RPMI7951 (cell line): ENCODE data around the gene XPR1. TPM values are rescaled to one million over a fixed set of nuclear protein-coding genes. Genes with fewer than 3 reads are reported as not detected.
"Not testable (repeated sequence)": the region's sequence is repeated elsewhere in the genome, so short reads cannot be mapped to it uniquely, and the experiment has no call there.

Experiments used
- DNase-seq: peaks from one replicate; pipeline ENCODE4 v3.0.0-alpha.2; 2012; ENCODE audit warnings: low read depth
- total RNA-seq: library from RNA; depleted of rRNA; stranded (reverse); fragments of >200 nt; shearing (Covaris generic); gene quantifications from 2 replicates; pipeline ENCODE4 v1.2.3, GENCODE V29; 2014

XPR1 gene
- total RNA-seq, 1 experiment from 2014 or later: 20.3 TPM

DNA sequence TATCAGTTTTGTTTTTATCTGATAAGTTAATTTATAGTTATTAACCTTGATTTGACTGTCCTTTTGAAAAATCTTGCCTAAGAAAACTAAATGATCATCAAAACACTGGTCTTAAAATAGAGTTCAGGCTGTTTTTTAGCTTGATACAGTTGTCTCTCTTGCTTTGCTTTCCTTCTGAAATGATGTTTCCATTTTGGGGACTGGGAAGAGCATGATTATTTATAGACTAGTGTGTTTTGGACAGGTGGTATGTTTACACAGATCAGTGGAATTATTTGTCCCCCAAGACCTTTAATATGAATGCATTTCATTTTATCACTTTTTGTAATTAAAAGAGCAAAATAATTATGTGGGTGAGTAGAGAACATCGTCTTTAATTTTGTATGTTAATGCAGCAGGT is 90.8 kb downstream of the XPR1 start:
- no peak for DNase-seq

- no peak for DNase-seq
Measured at GRCh38 chr1:180724055-180724454, 92.2 kb downstream of the XPR1 start.

GRCh38 chr1:180726024-180726423 is 94.2 kb downstream of the XPR1 start:
- not testable (repeated sequence) for DNase-seq

GRCh38 chr1:180727751-180728150 is 95.9 kb downstream of the XPR1 start:
- not testable (repeated sequence) for DNase-seq

DNA sequence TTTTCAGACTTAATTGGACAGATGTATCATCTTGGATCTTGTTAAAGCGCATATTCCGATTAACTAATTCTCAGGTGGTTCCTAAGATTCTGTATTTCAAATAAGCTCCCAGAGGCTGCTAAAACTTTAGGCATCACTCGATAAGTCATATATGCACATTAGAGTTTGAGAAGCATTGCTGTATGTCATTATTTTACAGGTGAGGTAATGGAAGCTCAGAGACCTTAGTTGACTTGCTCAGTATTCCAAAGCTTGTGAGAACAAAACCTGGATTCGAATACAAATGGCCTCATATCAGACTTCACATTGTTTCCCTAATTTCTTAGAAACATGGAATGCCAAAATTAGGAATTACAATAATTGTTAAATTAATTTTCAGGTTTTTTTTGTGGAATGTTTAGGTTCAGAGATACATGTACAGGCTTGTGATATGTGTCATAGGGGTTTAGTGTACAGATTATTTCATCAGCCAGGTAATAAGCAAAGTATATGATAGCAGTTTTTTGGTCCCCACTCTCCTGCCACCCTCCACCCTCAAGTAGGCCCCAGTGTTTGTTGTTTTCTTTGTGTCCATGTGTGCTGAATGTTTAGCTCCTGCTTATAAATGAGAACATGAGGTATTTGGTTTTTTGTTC is 96.8 kb downstream of the XPR1 start:
- no peak for DNase-seq

DNA sequence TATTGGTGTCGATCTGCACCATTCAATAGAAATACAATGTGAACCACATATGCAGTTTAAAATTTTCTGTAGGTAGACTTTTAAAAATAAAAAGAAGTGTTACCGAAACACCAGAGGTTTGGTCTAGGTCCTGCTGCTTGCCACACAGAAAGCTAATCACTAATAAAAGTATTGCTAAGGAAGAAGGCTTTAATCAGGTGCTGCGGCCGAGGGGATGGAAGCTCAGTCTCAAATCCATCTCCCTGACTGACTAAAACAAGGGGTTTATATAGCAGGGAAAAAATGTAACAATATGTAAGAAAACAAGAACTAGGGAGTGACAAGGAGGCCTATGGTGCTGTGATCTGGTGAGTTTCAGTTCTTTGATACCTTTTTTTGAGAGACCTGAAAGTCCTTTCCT is 99.3 kb downstream of the XPR1 start:
- DNase-seq: no peak

DNA sequence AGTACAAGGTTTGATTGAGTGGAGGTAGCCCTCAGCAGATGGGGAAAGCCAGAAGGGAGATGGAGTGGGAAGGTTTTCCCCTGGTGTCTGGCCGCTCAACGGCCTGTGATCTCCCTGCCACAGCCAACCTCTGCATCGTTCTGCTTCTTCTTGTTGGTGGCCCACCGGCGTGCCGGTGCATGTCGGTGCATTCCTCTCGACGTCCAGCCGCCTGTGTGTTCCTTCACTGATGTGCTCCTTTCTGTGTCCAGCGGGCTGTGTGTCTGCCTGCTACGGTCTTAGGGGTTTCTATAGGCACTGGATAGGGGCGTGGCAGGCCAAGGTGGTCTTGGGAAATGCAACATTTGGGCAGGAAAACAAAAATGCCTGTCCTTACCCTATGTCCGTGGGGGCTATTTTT is 101.0 kb downstream of the XPR1 start:
- DNase-seq: no peak

GRCh38 chr1:180734366-180734765 is 102.5 kb downstream of the XPR1 start:
- no peak for DNase-seq

- DNase-seq: no peak
Measured at GRCh38 chr1:180742663-180743062, 110.8 kb downstream of the XPR1 start.

GRCh38 chr1:180743868-180744267 is 112.0 kb downstream of the XPR1 start:
- no peak for DNase-seq

DNA sequence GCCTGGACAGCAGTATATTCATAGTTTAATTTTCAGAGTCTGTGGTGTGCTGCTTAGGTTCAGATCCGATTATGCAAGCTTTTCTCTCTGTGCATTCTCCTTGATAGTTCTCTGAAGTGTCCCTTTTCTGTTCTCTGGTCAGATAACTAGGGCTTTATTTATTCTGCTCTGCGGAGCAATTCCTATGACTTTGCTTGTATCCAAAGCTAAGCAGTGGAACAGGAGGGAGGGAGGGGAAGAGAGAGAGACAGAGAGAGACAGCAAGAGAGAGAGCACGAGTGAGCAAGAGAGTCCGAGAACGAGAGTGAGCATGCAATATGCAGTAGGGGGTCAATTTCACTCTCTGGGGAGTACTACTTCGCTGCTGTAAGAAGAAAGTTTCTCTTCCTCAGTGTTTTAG is 113.3 kb downstream of the XPR1 start:
- no peak for DNase-seq

DNA sequence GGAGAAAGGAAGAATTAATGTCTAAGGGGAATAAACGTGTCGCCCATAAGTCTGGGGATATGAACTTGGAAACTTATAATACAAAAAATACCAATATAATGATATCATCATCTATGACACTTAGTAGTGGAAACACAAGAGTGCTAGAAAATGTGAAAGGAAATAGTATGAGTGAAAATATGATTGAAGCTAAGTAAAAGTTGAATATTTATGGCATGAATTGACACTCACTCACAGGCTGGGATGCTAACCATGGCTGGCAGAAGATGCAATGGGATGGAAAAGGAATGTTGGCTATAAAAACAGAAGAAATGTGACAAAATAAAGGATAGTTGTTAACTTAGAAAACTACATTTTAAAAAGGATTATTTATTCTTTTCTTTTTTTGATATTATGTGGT is 120.1 kb downstream of the XPR1 start:
- DNase-seq: no peak

- no peak for DNase-seq
Measured at GRCh38 chr1:180754453-180754852, 122.6 kb downstream of the XPR1 start.

GRCh38 chr1:180757657-180758056 is 125.8 kb downstream of the XPR1 start:
- DNase-seq: no peak

DNA sequence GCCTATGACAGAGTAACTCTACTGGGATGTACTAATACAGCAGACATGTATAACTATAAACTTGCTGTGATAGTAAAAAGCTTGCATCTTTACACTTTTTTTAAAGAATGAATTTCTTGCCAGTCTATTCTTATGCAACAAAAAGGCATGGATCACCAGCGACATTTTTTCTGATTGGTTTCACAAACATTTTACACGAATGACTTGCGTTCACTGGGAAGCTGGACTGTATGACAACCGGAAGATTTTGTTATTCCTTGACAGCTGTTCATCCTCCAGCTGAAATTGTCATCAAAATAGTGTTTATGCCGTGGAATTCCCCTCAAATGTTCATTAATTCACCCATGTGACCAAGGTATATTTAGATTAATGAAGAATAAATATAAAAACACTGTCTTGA is 131.0 kb downstream of the XPR1 start:
- no peak for DNase-seq

DNA sequence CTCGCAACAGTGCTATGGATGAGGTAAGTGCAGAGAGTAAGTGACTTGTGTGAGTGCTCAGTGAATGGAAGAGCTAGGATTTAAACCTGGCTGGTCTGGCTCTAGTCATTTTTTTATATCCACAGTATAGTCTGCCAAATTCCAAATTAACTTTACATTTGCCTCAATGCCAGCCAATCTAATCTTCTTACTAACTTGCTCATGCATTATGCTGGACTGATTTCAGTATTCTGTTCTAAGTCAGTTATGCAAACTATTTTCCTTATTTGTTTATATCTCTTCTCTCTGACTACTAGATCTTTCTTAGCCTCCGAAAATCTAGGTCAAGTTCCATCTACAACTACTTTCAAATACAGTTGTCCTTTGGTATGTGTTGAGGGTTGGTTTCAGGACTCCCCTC is 133.3 kb downstream of the XPR1 start:
- no peak for DNase-seq

GRCh38 chr1:180769889-180770288 is 138.1 kb downstream of the XPR1 start:
- DNase-seq: no peak

- peak; percentile 33 for DNase-seq
Measured at GRCh38 chr1:180773210-180773865, 141.5 kb downstream of the XPR1 start.

DNA sequence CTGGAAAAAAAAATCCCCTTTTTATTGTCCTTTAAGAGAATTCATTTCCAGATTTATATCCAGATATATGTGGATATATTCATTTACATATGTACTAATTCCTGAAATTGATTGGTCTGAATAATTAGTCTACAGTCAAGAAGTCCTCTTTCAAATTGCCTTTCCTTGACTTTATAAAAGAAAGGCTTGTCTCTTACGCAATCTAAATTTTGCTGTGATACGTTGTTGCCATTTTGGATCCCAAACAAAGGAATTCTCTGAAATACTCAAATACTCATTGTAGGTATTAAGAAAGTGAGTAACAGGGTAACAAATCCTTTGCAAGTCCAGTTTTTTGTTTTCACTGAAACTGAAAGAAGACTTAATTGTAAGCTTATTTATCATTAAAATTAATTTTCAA is 144.0 kb downstream of the XPR1 start:
- DNase-seq: no peak

GRCh38 chr1:180777072-180777689 is 145.4 kb downstream of the XPR1 start:
- no peak for DNase-seq

- DNase-seq: no peak
Measured at GRCh38 chr1:180778782-180779398, 147.1 kb downstream of the XPR1 start.

GRCh38 chr1:180779584-180779983 is 147.8 kb downstream of the XPR1 start:
- DNase-seq: no peak

GRCh38 chr1:180781718-180782117 is 149.9 kb downstream of the XPR1 start:
- DNase-seq: no peak
